ENCODE results near the gene CSF1.

The CSF1 gene

GRCh38 chr1:109923946-109924275 is 13.3 kb downstream of the CSF1 start:
- DNase-seq (ENCODE audit: low spot score): no peak
- ChIA-PET POLR2A (ENCODE audit: low non-redundant PET) (no interaction called here), CTCF (interaction anchor here (0.7 to 1.9 kb wide), 5 partner anchors 12 to 218 kb away, joined by 3 to 9 read pairs (median 6); partner anchors contain the start of gene AHCYL1)
- H3K27ac ChIP-seq: no peak overlapping the region; the same call in 1 of the 2 replicates
- TF ChIP-seq CTCF (conservative IDR thresholded peaks at IDR 0.05; ENCODE audit: low read depth): no peak

GRCh38 chr1:109924316-109924715 is 13.7 kb downstream of the CSF1 start:
- DNase-seq (ENCODE audit: low spot score): no peak
- CTCF ChIA-PET: interaction anchor here (0.8 to 1.9 kb wide), 4 partner anchors 12 to 151 kb away, joined by 3 to 9 read pairs (median 7); partner anchors contain the start of gene AHCYL1
- H3K27ac ChIP-seq: peak overlapping the region; percentile 5; the same call in 1 of the 2 replicates
- POLR2A ChIA-PET (ENCODE audit: low non-redundant PET): no interaction called here
- no peak for TF ChIP-seq CTCF (conservative IDR thresholded peaks at IDR 0.05; ENCODE audit: low read depth)

- CTCF ChIA-PET: interaction anchor here (0.6 to 1.8 kb wide), 2 partner anchors 104 to 148 kb away, joined by 6 to 9 read pairs; no protein-coding TSS in a partner anchor
- no peak for TF ChIP-seq CTCF (conservative IDR thresholded peaks at IDR 0.05; ENCODE audit: low read depth)
- POLR2A ChIA-PET (ENCODE audit: low non-redundant PET): no interaction called here
- no peak overlapping the region for H3K27ac ChIP-seq
- no peak for DNase-seq (ENCODE audit: low spot score)
Observed at GRCh38 chr1:109925159-109925990, 14.7 kb downstream of the CSF1 start.

GRCh38 chr1:109926662-109927300 is 16.1 kb downstream of the CSF1 start:
- peak overlapping the region; percentile 72 for H3K27ac ChIP-seq
- DNase-seq (ENCODE audit: low spot score): peak; percentile 25
- ChIA-PET POLR2A (ENCODE audit: low non-redundant PET) (no interaction called here), CTCF (interaction anchor here (0.6 kb wide), 1 partner anchor 144 kb away, joined by 3 read pairs; no protein-coding TSS in a partner anchor)
- TF ChIP-seq CTCF (conservative IDR thresholded peaks at IDR 0.05; ENCODE audit: low read depth): no peak

- no peak for TF ChIP-seq CTCF (conservative IDR thresholded peaks at IDR 0.05; ENCODE audit: low read depth)
- ChIA-PET CTCF (no interaction called here), POLR2A (ENCODE audit: low non-redundant PET) (no interaction called here)
- H3K27ac ChIP-seq: peak overlapping the region; percentile 72
- DNase-seq (ENCODE audit: low spot score): no peak
Observed at GRCh38 chr1:109927356-109927755, 16.7 kb downstream of the CSF1 start.

GRCh38 chr1:109927911-109928321 is 17.3 kb downstream of the CSF1 start:
- CTCF ChIA-PET: interaction anchor here (1.4 kb wide), 1 partner anchor 53 kb away, joined by 3 read pairs; no protein-coding TSS in a partner anchor
- TF ChIP-seq CTCF (conservative IDR thresholded peaks at IDR 0.05; ENCODE audit: low read depth): no peak
- no peak for DNase-seq (ENCODE audit: low spot score)
- POLR2A ChIA-PET (ENCODE audit: low non-redundant PET): no interaction called here
- H3K27ac ChIP-seq: peak overlapping the region; percentile 72

Data from RWPE1 (cell line).